Measurements from ENCODE around the gene AFG1L.
"Not testable (repeated sequence)": the region's sequence is repeated elsewhere in the genome, so short reads cannot be mapped to it uniquely, and the experiment has no call there.

The AFG1L gene

DNA sequence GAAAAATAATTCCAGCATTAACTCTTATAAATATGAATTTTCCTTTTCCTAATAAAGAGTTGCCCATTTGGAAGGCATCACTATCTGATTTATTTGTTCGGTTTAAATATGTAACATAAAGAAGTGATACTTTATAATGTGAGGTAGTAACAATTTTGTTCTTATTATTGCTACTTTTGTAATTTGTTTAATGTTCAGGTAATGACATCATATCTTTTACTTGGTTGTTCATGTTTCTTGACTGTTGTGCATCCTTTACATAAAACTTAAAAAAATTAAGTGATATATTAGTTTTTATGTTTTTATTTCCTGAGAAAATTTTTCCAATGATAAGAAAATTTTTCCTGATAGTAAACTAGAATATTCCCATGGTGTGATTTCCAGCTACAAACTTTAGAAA lies 124.6 kb downstream of the AFG1L start:
- DNase-seq, result no peak

DNA sequence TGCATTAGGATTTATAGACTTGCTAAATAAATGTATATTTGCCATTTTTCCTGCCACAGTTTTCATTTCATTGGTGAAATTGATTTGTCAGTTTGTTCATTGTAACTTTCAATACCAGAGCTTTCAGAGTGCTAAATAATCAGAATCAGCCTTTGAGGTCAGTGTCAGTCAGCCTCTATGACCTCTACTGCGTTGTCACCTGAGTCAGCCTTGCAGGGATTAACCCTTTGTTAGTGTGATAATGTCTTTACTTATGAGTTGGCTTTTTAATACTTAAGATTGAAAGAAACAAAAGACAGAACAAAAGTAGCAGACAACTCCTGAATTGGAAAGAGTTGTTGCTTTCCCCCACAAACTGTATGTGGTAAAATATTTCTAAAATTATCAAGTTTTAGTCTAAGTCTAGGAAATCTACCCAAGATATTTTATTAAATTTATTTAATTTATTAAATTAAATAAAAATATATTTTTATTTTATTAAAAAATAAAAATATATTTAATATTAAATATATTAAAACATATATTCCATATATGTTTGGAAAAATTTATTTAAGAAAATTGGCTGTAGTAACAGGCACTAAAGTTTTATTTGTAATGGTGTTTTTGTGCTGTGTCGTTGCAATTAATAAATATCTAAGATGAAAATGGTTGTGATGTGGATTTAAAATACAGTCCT lies 125.2 kb downstream of the AFG1L start:
- no peak for DNase-seq

DNA sequence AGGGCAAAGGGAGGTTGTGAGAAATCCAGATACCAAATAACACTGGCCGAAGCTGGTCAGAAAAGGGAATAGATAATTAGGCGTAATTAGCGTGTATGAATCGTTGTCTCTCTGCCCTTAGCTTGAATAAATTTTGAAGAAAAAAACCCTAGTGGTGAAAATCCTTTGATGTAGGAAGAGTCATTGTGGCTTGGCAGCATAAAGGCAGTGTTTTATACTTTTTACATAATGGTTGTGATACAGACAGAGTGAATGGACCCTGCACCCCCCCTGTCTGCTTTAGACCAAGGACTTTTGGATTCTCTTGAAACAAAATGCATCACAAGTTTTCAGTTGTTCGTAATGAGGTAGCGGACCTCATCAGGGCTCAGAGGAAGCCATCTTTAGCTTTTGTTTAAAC lies 126.5 kb downstream of the AFG1L start:
- DNase-seq, result no peak

DNA sequence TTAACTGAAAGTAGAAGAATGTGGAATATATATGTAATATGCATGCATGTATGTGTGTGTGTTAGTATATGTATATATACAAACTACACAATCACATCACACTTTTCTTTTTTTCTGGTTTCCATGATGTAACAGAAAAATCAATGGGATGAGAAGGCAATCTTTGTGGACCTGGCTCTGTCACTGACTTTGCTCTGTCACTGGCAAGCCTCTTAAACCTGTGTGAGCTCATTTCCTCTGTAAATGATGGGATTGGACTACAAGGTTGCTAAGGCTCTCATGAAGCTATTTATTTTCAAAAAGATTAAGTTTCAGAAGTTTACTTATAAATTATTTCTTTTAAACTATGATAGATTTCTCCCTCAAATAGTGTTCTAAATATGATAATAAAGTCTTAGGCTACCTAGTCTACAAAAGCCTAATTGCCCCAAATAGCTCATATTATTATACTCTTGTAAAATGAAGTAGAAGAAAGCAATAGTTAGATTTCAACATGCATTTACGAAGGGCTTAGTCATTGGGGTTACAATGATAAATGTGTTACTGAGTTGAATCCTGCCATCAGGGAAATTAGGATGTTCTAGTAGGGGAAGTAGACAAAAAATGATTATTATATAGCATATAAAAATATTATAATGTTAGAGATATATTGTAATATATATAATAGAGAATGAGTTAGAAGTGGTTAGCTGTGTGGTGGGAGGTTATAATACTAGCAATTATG lies 129.3 kb downstream of the AFG1L start:
- DNase-seq, result no peak

DNA sequence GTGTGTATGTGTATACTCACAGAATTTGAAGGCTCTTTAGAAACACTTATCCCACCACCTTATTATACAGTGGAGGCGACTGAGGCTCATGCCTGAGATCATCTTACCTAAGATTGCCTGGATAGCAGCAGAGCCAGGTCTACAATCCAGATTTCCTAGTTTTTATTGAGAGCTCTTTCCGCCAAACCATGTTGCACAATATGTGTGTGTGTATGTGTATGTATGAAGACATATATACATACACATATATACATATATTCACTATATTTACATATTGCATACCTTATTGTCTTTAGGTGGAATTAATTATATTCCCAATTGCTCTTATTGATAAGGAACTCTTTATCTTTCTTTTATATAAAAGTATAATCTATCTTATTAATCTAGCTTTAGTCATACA lies 130.6 kb downstream of the AFG1L start:
- DNase-seq, result no peak

DNA sequence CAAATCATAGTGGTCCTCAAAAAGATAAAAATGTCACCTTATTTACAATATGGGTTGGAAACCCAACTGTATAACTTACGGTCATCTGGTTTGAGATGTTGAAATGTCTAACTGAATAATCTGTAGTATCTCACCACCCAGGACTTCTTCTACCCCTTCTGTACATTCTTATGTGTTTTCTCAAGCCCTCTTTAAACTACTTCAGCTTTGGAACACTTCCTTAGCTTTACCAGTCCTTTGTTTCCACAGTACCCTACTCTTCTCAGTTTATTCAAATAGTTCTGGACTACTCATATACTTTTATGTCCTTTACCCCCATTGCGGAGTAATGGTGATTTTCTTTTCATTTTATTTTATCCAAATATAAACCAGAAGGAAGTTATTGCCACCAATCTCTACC lies 137.3 kb downstream of the AFG1L start:
- no peak for DNase-seq

DNA sequence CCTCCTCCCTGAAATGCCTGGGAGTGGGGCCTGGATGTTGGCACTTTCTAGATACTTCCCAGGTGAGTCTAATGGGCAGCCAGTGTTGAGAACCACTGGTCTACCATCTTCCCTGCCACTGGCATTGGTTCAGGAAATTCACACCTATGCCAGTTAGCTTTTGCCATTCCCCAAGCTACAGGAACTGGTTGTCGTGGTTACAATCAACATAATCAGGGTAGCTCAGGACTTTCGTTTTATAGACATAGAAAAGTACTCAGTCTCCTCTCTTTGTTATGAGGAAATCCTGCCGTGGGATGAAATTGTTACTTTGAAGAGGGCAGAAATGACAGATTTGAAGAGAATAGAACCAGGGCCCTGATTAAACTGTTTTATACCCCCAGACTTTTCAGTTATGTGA lies 137.9 kb downstream of the AFG1L start:
- no peak for DNase-seq

DNA sequence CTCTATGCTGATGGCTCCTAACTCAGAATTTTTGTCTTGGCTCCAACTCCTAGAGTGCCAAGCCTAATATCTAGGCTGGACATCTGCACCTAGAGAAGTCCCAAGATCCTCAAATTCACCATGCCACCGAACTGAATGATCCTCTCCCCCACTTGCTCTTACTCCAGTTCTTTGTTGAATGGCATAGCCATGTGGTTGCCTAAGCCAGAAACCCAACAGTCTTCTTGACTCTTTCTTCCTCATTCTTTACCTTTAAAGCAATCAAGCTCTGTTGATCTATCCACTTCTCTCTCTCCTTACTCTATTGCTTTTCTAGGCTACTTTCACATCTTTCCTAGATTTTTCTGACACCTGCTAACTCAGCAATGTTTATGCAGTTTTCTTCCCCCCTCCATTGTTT lies 139.4 kb downstream of the AFG1L start:
- no peak for DNase-seq

DNA sequence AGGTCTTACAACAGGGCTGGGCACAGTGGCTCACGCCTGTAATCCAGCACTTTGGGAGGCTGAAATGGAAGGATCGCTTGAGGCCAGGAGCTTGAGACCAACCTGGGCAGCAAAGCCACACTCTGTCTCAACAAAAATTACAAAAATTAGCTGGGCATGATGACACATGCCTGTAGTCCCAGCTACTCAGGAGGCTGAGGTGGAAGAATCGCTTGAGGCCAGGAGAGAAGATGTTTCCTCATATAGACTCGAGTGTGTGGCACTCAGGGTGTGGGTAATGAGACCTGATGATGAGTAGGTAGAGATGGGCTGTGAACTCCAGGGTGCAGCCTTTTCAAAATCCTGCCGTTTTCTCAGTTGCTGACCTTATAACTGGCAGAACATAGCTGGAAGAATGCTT lies 140.5 kb downstream of the AFG1L start:
- no peak for DNase-seq

DNA sequence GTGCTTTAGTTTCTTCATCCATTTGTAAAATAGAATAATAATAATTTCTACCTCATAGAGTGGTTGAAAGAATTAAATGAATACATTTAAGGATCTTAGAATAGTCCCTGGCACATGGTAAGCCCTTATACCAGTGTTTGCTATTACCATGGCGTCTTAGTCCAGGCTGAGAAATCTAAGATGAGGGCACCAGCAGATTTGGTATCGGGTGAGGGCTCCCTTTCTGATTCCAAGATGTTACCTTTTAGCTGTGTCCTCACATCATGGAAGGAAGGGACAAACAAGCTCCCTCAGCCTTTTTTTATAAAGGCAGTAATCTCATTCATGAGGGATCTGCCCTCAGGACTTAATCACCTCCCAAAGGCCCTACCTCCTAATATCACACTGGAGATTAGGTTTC lies 141.9 kb downstream of the AFG1L start:
- DNase-seq, result no peak

DNA sequence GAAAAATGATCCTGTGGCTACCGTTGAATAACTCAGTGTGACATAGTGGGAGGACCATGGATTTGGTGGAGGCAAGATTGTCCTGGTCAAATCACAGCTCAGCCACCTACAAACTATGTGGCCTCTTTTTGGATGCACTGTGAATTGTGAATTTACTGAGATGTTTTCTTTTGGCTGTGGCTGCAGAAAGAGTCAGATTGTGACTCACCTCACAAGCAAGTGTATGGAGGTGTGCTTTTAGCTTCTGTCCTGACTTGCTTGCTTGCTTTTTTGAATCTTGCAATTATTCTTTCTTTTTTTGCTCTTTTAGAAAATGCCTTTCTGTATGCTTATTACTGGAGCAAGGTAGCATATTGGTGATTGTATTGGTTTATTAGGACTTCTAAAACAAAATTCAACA lies 143.0 kb downstream of the AFG1L start:
- DNase-seq, result no peak

DNA sequence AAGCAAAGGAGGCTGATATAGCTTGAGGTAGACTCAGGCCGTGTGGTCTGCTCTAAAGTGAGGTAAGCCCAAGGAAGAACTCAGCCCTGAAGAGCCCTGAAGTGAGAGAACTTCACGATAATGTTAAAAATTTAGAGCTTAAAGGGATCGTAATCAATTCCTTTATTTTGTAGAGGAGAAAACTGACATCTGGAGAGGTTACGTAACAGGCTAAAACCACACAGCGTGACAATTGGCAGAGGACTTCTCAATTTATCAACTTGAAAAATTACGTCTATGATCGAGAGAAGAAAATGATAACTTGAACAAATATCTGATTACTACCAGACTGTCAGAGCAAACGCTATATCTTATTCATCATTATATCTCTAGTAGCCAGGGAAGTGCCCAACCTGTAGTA lies 144.1 kb downstream of the AFG1L start:
- no peak for DNase-seq

DNA sequence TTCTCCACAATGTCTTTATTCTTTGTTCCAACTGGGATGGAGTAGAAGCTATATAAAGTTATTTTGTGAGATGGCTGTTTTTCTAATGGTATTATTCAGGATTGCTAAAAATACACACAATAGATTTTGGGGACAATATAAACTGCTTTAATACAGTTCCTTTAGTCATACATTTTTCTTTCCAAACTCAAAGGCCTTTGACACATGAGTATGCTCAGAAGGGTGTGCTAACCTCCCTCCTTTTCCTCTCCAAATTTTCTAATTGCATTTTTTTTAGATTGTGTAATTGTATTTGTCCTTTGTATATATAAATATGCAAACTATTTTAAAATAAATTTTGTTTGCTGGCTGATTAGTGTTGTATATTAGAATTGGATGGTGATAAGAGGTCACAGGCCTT lies 146.3 kb downstream of the AFG1L start:
- DNase-seq, result no peak

DNA sequence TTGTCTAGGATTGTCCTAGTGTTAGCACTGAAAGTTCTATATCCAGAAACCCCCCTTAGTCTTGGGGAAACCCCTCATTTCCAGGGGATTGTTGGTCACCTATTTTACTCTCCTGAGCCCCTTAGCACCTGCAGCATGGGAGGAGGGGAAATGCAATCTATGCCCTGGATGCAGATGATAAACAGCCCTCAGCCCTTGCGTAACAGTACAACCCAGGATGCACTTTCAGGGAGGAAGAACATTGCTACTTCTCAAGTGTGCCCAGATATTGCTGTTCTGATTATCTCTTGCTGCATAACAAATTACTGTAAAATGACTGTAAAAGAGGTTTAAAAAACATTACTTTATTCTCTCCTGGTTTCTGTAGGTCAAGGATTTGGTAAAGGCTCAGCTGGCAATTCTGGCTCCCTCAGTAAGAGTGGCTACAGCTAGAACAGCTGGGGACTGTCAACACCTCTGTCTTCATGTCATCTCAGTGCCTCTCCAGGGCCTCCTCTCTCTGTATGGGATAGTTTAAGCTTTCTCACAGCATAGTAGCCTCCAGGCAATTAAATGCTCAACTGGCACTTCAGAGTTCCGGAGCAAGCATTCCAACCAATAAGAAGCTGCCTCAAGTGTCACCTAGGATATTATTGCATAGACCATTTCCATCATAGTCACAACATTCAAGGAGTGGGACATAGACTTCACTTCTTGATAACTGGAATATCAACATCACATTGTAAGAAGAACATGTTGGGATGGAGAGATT lies 148.1 kb downstream of the AFG1L start:
- no peak for DNase-seq

DNA sequence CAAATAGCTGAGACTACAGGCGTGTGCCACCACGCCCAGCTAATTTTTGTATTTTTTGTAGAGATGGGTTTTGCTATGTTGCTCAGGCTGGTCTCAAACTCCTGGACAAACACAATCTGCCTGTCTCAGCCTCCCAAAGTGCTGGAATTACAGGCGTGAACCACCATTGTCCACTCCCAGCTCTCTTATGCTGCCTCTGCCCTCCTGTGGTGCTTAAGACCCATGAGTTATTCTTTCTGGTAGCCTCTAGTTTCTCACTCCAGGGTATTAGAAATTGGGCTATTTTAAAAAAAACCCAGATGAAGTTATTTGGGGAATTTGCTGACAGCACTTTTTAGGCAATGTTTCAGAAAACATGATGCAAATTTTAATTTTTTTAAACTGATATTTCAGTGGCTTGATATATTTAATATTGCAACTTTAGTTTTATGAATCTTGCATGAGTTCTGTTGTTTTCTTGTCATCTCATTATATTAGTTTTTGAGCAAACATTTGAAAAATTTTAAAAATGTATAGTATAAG lies 151.8 kb downstream of the AFG1L start:
- DNase-seq, result no peak

DNA sequence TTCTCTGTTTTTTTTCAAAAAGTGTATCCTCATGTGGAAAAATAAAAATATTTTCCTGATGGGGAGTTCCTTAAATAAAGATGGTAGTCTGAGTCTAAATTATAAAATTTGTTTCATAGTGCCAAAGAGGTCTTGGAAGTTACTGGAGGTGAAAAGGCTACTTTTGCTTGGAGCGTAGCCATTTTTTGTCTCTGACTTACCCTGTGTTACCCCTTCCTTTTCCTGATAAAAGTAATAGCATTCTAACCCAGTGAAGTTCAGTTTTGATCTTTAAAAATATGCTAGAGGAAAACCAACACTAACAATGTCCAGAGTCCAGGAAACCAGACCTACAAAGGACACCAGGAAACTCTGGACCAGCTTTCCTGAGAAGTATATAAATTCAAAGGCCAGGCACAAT lies 153.6 kb downstream of the AFG1L start:
- no peak for DNase-seq

DNA sequence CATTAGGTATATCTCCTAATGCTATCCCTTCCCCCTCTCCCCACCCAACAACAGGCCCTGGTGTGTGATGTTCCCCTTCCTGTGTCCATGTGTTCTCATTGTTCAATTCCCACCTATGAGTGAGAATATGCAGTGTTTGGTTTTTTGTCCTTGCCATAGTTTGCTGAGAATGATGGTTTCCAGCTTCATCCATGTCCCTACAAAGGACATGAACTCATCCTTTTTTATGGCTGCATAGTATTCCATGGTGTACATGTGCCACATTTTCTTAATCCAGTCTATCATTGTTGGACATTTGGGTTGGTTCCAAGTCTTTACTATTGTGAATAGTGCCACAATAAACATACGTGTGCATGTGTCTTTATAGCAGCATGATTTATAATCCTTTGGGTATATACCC lies 154.9 kb downstream of the AFG1L start:
- DNase-seq, result not testable (repeated sequence)

DNA sequence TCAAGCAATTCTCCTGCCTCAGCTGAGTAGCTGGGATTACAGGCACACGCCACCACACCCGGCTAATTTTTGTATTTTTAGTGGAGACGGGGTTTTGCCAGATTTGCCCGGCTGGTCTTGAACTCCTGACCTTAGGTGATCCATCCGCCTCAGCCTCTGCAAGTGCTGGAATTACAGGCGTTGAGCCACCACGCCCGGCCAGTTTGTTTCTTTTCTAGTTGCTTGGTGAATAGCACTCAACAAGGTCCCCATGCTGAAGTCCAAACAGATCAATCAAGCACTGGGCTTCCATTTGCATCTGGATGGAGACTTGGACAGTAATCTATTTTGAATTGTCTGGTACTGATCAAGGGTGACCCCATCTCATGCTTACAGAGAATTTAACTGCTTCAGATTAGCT lies 157.0 kb downstream of the AFG1L start:
- DNase-seq, result no peak

DNA sequence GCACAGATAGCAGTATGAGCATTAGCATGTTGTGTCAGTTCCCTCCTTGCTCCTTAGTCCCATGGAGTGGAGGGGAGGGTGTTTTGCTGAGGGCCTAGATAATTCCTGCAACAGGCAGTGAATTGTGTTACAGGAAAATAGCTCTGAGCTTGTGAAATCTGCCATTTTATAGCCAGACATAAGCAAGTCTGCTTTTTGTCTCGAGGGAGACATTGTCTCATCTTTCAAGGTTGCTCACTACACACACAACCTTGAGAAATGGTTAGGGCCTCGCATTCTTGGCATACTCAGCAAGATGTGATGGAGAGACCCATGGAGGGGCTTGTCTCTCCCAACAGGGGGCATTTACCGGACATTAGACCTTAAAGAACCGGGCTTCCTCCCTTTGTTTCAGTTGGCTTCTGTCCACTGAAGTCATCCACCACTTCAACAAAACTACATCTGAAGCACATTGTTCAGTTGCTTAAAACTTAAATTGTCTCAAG lies 157.9 kb downstream of the AFG1L start:
- DNase-seq, result no peak

DNA sequence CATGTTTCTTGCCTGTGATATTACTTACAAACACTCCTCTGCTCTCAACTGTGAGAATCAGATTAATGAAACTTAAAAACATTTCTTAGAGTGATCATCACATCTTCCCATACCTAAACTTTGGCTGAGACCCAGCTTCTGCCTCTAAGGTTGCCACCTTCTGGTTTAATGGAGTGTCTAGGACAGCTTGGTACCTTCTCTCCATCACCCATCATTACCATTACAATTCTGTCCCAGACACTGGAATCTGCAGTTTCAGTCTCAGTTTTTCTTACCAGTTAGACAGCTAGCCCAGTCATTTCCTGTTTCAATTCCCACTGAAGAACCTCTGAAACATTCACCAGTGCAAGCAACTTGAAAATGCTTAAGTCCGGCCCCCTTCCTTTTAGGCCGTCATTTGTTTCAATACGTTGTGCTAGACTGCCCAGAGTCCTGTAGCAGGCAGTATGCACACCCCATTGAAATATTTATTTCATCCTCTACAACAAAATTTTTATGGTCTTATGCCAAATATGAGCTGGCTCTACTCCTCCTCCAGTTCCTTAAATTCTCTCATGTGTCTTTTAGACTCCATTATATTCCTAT lies 158.8 kb downstream of the AFG1L start:
- no peak for DNase-seq

DNA sequence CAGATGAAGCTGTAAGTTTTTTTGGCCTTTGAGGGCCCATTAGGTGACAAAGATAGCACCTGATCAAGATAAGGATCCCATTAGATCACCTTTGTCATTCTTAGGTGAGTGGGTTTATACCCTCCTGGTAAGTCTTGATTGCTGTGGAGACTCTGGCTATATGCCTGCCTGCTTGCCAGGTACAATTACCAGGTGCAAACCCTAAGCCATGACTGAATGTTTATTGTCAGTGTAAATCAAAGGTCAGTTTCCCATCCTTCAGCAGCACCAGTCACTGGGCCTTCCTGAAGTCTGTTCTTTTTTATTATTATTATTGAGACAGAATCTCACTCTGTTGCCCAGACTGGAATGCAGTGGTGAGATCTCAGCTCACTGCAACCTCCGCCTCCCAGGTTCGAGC lies 159.5 kb downstream of the AFG1L start:
- DNase-seq, result no peak

DNA sequence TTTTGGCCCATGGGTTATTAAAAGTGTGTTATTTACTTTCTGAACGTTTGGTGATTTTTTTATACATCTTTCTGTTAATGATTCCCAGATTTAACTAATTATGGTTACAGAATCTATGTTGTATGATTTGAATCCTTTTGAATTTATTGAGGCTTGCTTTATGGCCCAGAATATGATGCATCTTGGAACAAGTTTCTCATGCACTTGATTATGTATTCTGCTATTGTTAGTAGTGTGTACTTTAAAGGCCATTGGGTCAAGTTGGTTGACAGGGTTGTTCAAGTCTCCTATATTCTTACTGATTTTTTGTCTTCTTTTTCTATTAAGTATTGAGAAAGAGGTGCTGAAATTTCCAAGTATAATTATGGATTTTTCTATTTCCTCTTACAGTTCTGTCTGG lies 160.8 kb downstream of the AFG1L start:
- no peak for DNase-seq

DNA sequence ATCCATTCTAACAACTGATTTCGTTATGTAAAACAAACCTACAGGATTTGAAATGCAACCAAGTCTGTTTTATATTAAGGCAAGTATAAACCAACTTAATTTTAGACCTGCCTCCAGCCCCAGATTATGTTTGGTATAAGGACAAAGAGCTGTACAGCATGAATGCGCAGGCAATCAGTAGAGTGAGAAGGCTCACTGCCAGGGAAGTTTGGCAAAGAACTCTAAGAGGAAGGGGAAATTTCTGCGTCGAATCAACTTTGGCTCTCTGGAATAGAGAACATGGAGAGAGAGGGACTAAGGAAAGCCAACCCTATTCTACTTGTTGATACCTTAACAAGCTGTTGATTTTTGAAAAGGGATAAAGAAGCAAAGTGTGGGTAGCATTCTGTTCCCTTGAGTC lies 168.9 kb downstream of the AFG1L start:
- no peak for DNase-seq
